RPMI7951 (cell line): ENCODE data around the gene PSMG3. TPM values are rescaled to one million over a fixed set of nuclear protein-coding genes. Genes with fewer than 3 reads are reported as not detected.
"Not testable (repeated sequence)": the region's sequence is repeated elsewhere in the genome, so short reads cannot be mapped to it uniquely, and the experiment has no call there.

Experiments used
- DNase-seq: peaks from one replicate; pipeline ENCODE4 v3.0.0-alpha.2; 2012; ENCODE audit warnings: low read depth
- total RNA-seq: library from RNA; depleted of rRNA; stranded (reverse); fragments of >200 nt; shearing (Covaris generic); gene quantifications from 2 replicates; pipeline ENCODE4 v1.2.3, GENCODE V29; 2014; rRNA removed

The PSMG3 gene
- total RNA-seq, 1 experiment from 2014 or later, result 64.9 TPM

DNA sequence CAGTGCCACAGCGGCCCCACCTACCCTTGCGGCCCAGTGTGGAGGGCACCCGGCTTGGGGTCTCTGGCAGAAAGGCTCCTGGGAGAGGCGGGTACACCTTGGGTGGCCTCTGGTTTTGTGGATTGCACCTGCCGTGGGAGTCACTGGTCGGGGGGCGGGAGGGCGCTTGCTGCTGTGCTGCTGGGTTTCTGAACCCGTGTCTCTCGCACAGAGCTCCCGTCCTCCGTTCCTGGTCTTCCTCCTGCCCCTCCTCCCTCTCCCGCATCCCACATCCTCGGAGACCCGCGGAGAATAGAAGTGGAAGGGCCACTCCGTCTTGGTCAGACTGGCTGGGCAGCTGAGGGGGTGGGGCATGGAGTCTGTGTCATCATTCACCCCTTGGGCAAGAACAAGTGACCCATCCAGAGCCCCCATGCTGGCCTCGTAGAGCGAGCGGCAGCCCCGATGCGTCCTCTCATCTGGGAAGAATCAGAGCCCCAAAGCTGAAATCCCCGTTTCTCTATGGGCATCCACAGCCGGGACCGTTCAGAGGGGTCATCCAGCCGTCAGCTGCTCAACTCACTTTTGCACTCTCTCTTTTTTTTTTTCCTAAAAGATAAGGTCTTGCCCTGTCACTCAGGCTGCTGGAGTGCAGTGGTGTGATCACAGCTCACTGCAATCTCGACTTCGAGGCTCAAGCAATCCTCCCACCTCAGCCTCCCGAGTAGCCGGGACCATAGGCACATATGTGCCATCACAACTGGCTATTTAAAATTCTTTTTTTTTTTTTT, 35.3 kb downstream of the PSMG3 start:
- no peak for DNase-seq

- DNase-seq, result peak; percentile 95
Measured at GRCh38 chr7:1533547-1534329, 36.1 kb downstream of the PSMG3 start.

DNA sequence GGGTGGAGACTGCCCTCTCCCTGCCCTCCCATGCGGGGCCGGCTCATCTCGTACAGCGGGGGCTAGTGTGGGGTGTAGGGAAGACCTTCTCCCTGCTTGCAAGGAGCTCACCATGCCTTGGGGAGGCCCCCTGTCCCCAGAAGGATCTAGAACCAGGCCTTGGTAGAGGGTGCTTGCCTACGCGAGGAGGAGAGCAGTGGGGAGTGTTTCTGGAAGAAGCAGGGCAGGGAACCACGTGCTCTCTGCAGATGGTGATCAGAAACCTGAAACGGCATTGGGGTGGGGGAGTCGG, 36.6 kb downstream of the PSMG3 start:
- no peak for DNase-seq

- DNase-seq, result peak; percentile 95
Measured at GRCh38 chr7:1532456-1533254, 37.2 kb downstream of the PSMG3 start.

DNA sequence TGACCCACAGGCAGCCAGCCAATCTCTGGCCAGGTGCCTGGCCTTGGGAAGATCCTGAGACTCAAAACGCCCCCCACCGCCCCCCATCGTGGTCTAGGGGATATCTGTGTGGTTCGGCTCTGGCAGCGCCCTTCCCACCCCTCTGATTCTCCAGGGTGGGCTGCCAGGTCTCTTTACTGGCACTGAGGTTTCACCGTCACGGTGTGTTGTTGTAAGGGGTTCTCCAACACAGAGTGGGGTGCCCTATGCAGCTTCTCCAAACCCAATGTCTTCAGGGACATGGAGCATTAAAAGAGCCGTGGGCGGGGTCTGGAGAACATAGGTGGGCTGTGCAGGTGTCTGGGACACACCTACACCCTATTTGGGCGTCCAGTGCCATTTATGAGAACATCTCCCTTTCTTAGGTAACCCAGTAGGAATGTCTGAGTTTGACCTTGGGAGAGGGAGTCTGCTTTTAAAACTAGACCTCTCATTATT, 37.8 kb downstream of the PSMG3 start:
- no peak for DNase-seq

DNA sequence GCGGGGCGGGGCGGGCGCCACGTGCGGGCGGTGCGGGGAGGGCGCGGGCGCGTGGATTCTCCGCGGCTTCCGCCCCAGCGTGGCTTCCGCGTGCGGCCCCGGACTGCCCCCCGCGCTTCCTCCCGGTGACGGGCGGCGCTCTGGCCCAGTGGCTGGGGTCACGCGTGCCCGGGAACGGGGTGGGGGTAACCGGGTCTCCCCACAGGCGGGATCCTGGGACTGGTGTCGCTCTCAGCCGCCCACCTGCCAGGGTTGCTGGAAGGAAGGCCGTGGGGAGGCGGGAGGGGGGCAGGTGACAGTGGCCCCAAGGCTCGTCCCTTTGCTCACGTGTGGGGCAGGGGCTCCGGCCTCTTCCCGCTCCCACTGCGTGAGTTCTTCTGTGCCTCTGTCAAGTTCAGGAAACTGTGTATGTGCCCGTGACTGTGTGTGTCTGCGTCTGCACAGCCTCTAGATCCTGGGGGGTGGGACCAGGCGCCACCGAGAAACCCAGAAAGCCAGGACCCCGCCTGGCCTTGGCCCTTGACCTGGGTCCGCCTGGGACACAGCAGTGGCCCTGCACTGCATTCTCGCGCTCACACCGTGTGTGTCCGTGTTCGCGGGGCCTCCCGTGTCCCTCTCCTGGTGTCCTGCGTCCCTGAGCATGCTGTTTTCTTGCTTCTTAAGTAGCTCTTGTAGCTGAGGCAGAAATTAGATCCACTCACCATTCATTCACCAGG, 38.4 kb downstream of the PSMG3 start:
- DNase-seq, result peak; percentile 28

- no peak for DNase-seq
Measured at GRCh38 chr7:1530946-1531262, 38.9 kb downstream of the PSMG3 start.

- no peak for DNase-seq
Measured at GRCh38 chr7:1529383-1530116, 40.3 kb downstream of the PSMG3 start.

DNA sequence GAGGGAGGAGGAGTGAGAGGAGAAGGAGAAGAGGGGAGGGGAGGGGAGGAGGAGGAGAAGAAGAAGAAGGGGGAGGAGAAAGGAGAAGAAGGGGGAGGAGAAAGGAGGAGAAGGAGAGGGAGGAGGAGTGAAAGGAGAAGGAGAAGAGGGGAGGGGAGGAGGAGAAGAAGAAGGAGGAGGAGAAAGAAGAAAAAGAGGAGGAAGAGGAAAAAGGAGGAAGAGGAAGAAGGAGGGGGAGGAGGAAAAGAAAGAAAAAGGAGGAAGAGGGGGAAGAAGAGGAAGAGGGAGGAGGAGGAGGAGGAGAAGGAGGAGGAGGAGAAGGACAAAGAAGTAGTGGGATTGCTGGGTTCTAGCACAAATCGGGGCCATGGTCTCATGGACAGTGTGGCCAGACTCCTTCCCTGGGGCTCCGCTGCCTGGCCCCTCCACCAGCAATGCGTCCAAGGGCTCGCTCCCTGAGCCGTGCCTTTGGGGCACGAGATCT, 43.5 kb downstream of the PSMG3 start:
- peak; percentile 39 for DNase-seq

GRCh38 chr7:1525409-1525808, 44.4 kb downstream of the PSMG3 start:
- no peak for DNase-seq

DNA sequence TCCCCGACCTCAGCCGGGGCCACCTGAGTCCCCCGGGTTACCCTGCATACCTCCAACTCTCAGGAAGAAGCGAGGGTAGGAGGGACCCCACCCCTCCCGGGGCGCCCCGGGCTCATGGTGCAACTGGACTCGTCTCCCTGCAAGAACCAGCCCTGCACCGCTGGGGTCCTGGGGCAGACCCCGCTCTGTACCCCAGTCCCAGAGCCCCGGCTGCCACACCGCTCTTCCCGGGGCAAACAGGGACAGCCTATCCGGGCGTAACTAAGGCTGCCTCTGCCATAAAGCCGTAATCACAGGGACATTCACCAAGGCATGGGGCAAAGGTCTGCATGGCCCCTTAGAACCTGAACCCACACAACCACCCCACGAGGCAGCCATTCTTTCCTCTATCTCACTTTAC, 46.0 kb downstream of the PSMG3 start:
- no peak for DNase-seq

- no peak for DNase-seq
Measured at GRCh38 chr7:1523208-1523607, 46.6 kb downstream of the PSMG3 start.

- no peak for DNase-seq
Measured at GRCh38 chr7:1521456-1521855, 48.4 kb downstream of the PSMG3 start.

DNA sequence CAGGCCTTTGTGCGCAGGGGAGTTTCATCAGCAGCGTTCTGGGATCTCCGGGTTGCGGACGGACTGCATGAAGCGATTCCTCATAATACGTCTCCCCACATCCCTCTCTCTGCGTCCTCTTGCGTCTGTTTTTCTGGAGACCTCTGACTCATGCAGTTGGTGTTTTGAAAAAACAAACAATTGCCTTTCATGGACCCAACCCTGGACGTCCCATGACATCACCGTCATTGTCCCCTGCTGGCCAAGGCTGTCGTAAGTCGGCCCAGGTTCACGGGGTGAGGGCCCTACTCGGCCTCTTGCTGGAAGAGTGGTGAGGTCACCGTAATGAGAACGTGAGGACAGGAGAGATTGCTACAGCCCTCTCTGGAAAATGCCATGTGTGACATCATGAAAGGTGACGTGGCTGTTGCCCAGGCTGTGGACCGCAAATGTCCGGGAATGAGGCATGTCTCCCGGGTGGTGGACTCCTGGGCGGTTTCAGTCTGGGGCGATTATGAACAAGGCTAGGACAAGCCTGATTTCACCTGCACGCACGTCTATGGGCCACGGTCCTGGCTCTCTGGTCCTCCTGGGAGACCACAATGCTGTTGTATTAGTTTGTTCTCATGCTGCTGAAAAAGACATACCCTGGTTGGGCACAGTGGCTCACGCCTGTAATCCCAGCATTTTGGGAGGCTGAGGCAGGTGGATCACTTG, 49.1 kb downstream of the PSMG3 start:
- DNase-seq, result peak; percentile 86

- DNase-seq, result not testable (repeated sequence)
Measured at GRCh38 chr7:1519322-1519922, 50.4 kb downstream of the PSMG3 start.

Other genes with a start within 250 kb of the PSMG3 start
- gene MICALL2, start 110.6 kb downstream of the PSMG3 start, total RNA-seq, result 16.0 and 20.1 TPM in 2 replicates
- gene INTS1, start 65.6 kb downstream of the PSMG3 start, total RNA-seq, result 43.3 and 49.5 TPM in 2 replicates
- 4.4 and 12.0 TPM in 2 replicates for gene MAFK, start 39.3 kb downstream of the PSMG3 start, total RNA-seq
- 0.10 TPM in 1 of 2 replicates, not detected in the other for gene TMEM184A, start 13.8 kb downstream of the PSMG3 start, total RNA-seq
- gene ELFN1, start 100.2 kb upstream of the PSMG3 start, total RNA-seq, result 0.39 and 0.48 TPM in 2 replicates